ENCODE results near the gene APLP2. TPM values are rescaled to one million over a fixed set of nuclear protein-coding genes. Genes with fewer than 3 reads are reported as not detected.
A peak's percentile ranks its signal among the peaks of the same experiment; 100 is the strongest.

Gene APLP2
- polyA plus RNA-seq, 3 donors from 2014 or later, result 69.4 to 125 (median 75.8) TPM

- Mint-ChIP-seq H3K4me3 (peak overlapping the region; percentile 63 to 82 (median 70)), H3K27me3 (ENCODE audit: low read depth in 3 of 3) (peaks cover 0 to 2% (median 0%) of the 10 kb centered on the region in 3 donors), H3K27ac (peak overlapping the region in 3 of 6 donors; percentile 1 to 68 (median 19)), H3K36me3 (peaks cover 17 to 34% (median 19%) of the 10 kb centered on the region in 3 donors), H3K4me1 (peaks cover 35 to 36% of the 10 kb centered on the region in 2 donors), H3K9me3 (no peaks in the 10 kb centered on the region)
- DNase-seq, result peak; percentile 46 to 50 (median 48)
These were observed 49.1 kb downstream of the APLP2 start for GRCh38 chr11:130118636-130119387.

- no peak for DNase-seq
- peaks cover 26 to 36% (median 26%) of the 10 kb centered on the region in 3 donors for H3K36me3 Mint-ChIP-seq
- H3K9me3 Mint-ChIP-seq, result no peaks in the 10 kb centered on the region
- H3K4me3 Mint-ChIP-seq, result no peak overlapping the region
- peaks cover 40 to 44% of the 10 kb centered on the region in 2 donors for H3K4me1 Mint-ChIP-seq
- H3K27me3 Mint-ChIP-seq (ENCODE audit: low read depth in 3 of 3), result peaks cover 0 to 2% (median 0%) of the 10 kb centered on the region in 3 donors
- H3K27ac Mint-ChIP-seq, result peak overlapping the region in 1 of 6 donors; percentile 41
These were observed 50.4 kb downstream of the APLP2 start for GRCh38 chr11:130120045-130120444.

GRCh38 chr11:130121445-130121978 lies 51.8 kb downstream of the APLP2 start:
- Mint-ChIP-seq H3K27ac (no peak overlapping the region), H3K36me3 (peaks cover 26 to 46% (median 26%) of the 10 kb centered on the region in 3 donors), H3K4me1 (peaks cover 43 to 45% of the 10 kb centered on the region in 2 donors), H3K27me3 (ENCODE audit: low read depth in 3 of 3) (peaks cover 0 to 2% (median 0%) of the 10 kb centered on the region in 3 donors), H3K9me3 (no peaks in the 10 kb centered on the region), H3K4me3 (no peak overlapping the region)
- no peak for DNase-seq

GRCh38 chr11:130122141-130122575 lies 52.5 kb downstream of the APLP2 start:
- Mint-ChIP-seq H3K4me1 (peaks cover 49 to 51% of the 10 kb centered on the region in 2 donors), H3K27ac (peak overlapping the region in 2 of 6 donors; percentile 3 to 52), H3K27me3 (ENCODE audit: low read depth in 3 of 3) (peaks cover 0 to 2% (median 0%) of the 10 kb centered on the region in 3 donors), H3K9me3 (no peaks in the 10 kb centered on the region), H3K4me3 (no peak overlapping the region), H3K36me3 (peaks cover 26 to 51% (median 26%) of the 10 kb centered on the region in 3 donors)
- DNase-seq, result no peak

GRCh38 chr11:130123414-130124040 lies 53.8 kb downstream of the APLP2 start:
- Mint-ChIP-seq H3K4me3 (no peak overlapping the region), H3K27me3 (ENCODE audit: low read depth in 3 of 3) (peaks cover 0 to 2% (median 0%) of the 10 kb centered on the region in 3 donors), H3K9me3 (no peaks in the 10 kb centered on the region), H3K4me1 (peaks cover 50 to 51% of the 10 kb centered on the region in 2 donors), H3K27ac (peak overlapping the region in 1 of 6 donors; percentile 57), H3K36me3 (peaks cover 26 to 51% (median 26%) of the 10 kb centered on the region in 3 donors)
- DNase-seq, result no peak

GRCh38 chr11:130124096-130124495 lies 54.4 kb downstream of the APLP2 start:
- H3K27ac Mint-ChIP-seq, result no peak overlapping the region
- no peak for DNase-seq
- H3K27me3 Mint-ChIP-seq (ENCODE audit: low read depth in 3 of 3), result peaks cover 0 to 2% (median 0%) of the 10 kb centered on the region in 3 donors
- H3K36me3 Mint-ChIP-seq, result peaks cover 28 to 55% (median 28%) of the 10 kb centered on the region in 3 donors
- peaks cover 44 to 45% of the 10 kb centered on the region in 2 donors for H3K4me1 Mint-ChIP-seq
- no peaks in the 10 kb centered on the region for H3K9me3 Mint-ChIP-seq
- H3K4me3 Mint-ChIP-seq, result no peak overlapping the region

- Mint-ChIP-seq H3K27me3 (ENCODE audit: low read depth in 3 of 3) (peaks cover 0 to 2% (median 0%) of the 10 kb centered on the region in 3 donors), H3K36me3 (peaks cover 36 to 66% (median 36%) of the 10 kb centered on the region in 3 donors), H3K27ac (no peak overlapping the region), H3K9me3 (no peaks in the 10 kb centered on the region), H3K4me3 (no peak overlapping the region), H3K4me1 (peaks cover 29 to 30% of the 10 kb centered on the region in 2 donors)
- DNase-seq, result no peak
These were observed 55.9 kb downstream of the APLP2 start for GRCh38 chr11:130125638-130126037.

GRCh38 chr11:130126516-130126915 lies 56.8 kb downstream of the APLP2 start:
- Mint-ChIP-seq H3K4me1 (peaks cover 26% of the 10 kb centered on the region in 2 donors), H3K4me3 (no peak overlapping the region), H3K36me3 (peaks cover 33 to 70% (median 40%) of the 10 kb centered on the region in 3 donors), H3K27ac (no peak overlapping the region), H3K27me3 (ENCODE audit: low read depth in 3 of 3) (peaks cover 0 to 2% (median 0%) of the 10 kb centered on the region in 3 donors), H3K9me3 (no peaks in the 10 kb centered on the region)
- no peak for DNase-seq

- peak overlapping the region in 1 of 5 donors; percentile 50 for H3K4me3 Mint-ChIP-seq
- no peak for DNase-seq
- peaks cover 29 to 33% of the 10 kb centered on the region in 2 donors for H3K4me1 Mint-ChIP-seq
- H3K36me3 Mint-ChIP-seq, result peaks cover 25 to 70% (median 39%) of the 10 kb centered on the region in 3 donors
- peak overlapping the region in 5 of 6 donors; percentile 11 to 60 (median 44) for H3K27ac Mint-ChIP-seq
- H3K9me3 Mint-ChIP-seq, result no peaks in the 10 kb centered on the region
- peaks cover 0 to 2% (median 0%) of the 10 kb centered on the region in 3 donors for H3K27me3 Mint-ChIP-seq (ENCODE audit: low read depth in 3 of 3)
These were observed 57.8 kb downstream of the APLP2 start for GRCh38 chr11:130127509-130127908.

- no peak for DNase-seq
- H3K36me3 Mint-ChIP-seq, result peaks cover 24 to 62% (median 32%) of the 10 kb centered on the region in 3 donors
- H3K27me3 Mint-ChIP-seq (ENCODE audit: low read depth in 3 of 3), result peaks cover 0 to 2% (median 0%) of the 10 kb centered on the region in 3 donors
- H3K9me3 Mint-ChIP-seq, result no peaks in the 10 kb centered on the region
- H3K4me1 Mint-ChIP-seq, result peaks cover 29 to 33% of the 10 kb centered on the region in 2 donors
- no peak overlapping the region for H3K27ac Mint-ChIP-seq
- no peak overlapping the region for H3K4me3 Mint-ChIP-seq
These were observed 58.9 kb downstream of the APLP2 start for GRCh38 chr11:130128626-130129025.

- Mint-ChIP-seq H3K27ac (no peak overlapping the region), H3K36me3 (peaks cover 25 to 62% (median 30%) of the 10 kb centered on the region in 3 donors), H3K9me3 (no peaks in the 10 kb centered on the region), H3K4me1 (peaks cover 19 to 26% of the 10 kb centered on the region in 2 donors), H3K4me3 (no peak overlapping the region), H3K27me3 (ENCODE audit: low read depth in 3 of 3) (peaks cover 0 to 3% (median 3%) of the 10 kb centered on the region in 3 donors)
- DNase-seq, result no peak
These were observed 60.2 kb downstream of the APLP2 start for GRCh38 chr11:130129922-130130321.

- H3K9me3 Mint-ChIP-seq, result no peaks in the 10 kb centered on the region
- H3K27ac Mint-ChIP-seq, result peak overlapping the region in 1 of 6 donors; percentile 9
- peaks cover 11 to 16% of the 10 kb centered on the region in 2 donors for H3K4me1 Mint-ChIP-seq
- H3K27me3 Mint-ChIP-seq (ENCODE audit: low read depth in 3 of 3), result peaks cover 0 to 3% (median 3%) of the 10 kb centered on the region in 3 donors
- peak; percentile 62 to 66 (median 62) for DNase-seq
- peaks cover 28 to 48% (median 35%) of the 10 kb centered on the region in 3 donors for H3K36me3 Mint-ChIP-seq
- H3K4me3 Mint-ChIP-seq, result no peak overlapping the region
These were observed 62.5 kb downstream of the APLP2 start for GRCh38 chr11:130131961-130132850.

GRCh38 chr11:130133716-130134115 lies 64.0 kb downstream of the APLP2 start:
- Mint-ChIP-seq H3K27me3 (ENCODE audit: low read depth in 3 of 3) (peaks cover 0 to 3% (median 3%) of the 10 kb centered on the region in 3 donors), H3K4me3 (no peak overlapping the region), H3K36me3 (peaks cover 33 to 59% (median 45%) of the 10 kb centered on the region in 3 donors), H3K27ac (no peak overlapping the region), H3K9me3 (no peaks in the 10 kb centered on the region), H3K4me1 (peaks cover 3 to 7% of the 10 kb centered on the region in 2 donors)
- DNase-seq, result no peak

All from immature natural killer cell (primary cell).